ENCODE results near the gene OR6Q1. TPM values are rescaled to one million over a fixed set of nuclear protein-coding genes. Genes with fewer than 3 reads are reported as not detected.

OR6Q1 gene
- total and polyA plus RNA-seq, 2 of the 13 experiments (the other 11 are each of a cell fraction or from before 2014, with no cell fraction given), result not detected

GRCh38 chr11:58023435-58023931 is 7.3 kb upstream of the OR6Q1 start, which contains the start of gene OR9Q1:
TSS of gene OR9Q1 (plus strand) at chr11:58023881. CDS start at chr11:58179445, 155,564 bp downstream.
- peaks cover 34% of the 10 kb centered on the region for H3K4me1 ChIP-seq (ENCODE audit: insufficient read depth, low read length)
- no peak within 1 kb of the TSS for H3K27ac ChIP-seq (ENCODE audit: extremely low read length, insufficient read depth, low read length)
- H3K36me3 ChIP-seq (replicated peaks in 1 of 2; ENCODE audit: control insufficient read depth in 1 of 2, insufficient read depth in 2 of 2, low read length in 2 of 2), result no peaks in the 10 kb centered on the region
- H3K4me2 ChIP-seq (ENCODE audit: low read depth, low read length), result peak within 1 kb of the TSS; percentile 14; the same call in 1 of the 2 replicates
- no peak for FAIRE-seq
- no peak within 1 kb of the TSS for H2AFZ ChIP-seq (ENCODE audit: low read length)
- H3K4me3 ChIP-seq (replicated peaks in 1 of 3; ENCODE audit: insufficient read depth in 1 of 3, low read depth in 2 of 3, low read length in 3 of 3), result no peak within 1 kb of the TSS
- no peaks in the 10 kb centered on the region for H3K27me3 ChIP-seq (ENCODE audit: control insufficient read depth in 1 of 2, insufficient read depth in 2 of 2, low read length in 2 of 2)
- H3K79me2 ChIP-seq (ENCODE audit: insufficient read depth, low read length), result no peaks in the 10 kb centered on the region
- in situ Hi-C loops (cut with HindIII; ENCODE audit: extremely low pct_ligation_motif_present, low pct_unique_long_range_greater_than_20kb) (no loop called here), intact Hi-C loops (cut with micrococcal nuclease; ENCODE audit: unreplicated experiment) (no loop called here)
- H3K9me3 ChIP-seq (ENCODE audit: low read length), result no peaks in the 10 kb centered on the region
- H4K20me1 ChIP-seq (ENCODE audit: insufficient read depth, low read length), result no peaks in the 10 kb centered on the region
- ChIA-PET POLR2A (no interaction called here), CTCF (ENCODE audit: low intra/inter-chr PET ratio, low total read pairs) (no interaction called here)
- no peak for ATAC-seq
- 73% methylated on average over 5 of the region's 5 CpGs for WGBS (ENCODE audit: low lambda C conversion rate)
- no peak within 1 kb of the TSS for H3K9ac ChIP-seq (ENCODE audit: insufficient read depth, low read depth, low read length)
- BruUV-seq (replicated peaks), result no TSS peak
- DNase-seq (ENCODE audit: low spot score), result no peak
- TF ChIP-seq RBM22 (optimal IDR thresholded peaks at IDR 0.05; ENCODE audit: low read length) (no peak), ARHGAP35 (CRISPR knock-in tag; IDR thresholded peaks at IDR 0.05; ENCODE audit: borderline replicate concordance) (no peak), ZNF766 (CRISPR knock-in tag; IDR thresholded peaks at IDR 0.05; ENCODE audit: borderline replicate concordance) (no peak), ZSCAN31 (CRISPR knock-in tag; IDR thresholded peaks at IDR 0.05; ENCODE audit: low read depth) (no peak), CBFB (CRISPR knock-in tag; IDR thresholded peaks at IDR 0.05) (no peak), MTA3 (CRISPR knock-in tag; IDR thresholded peaks at IDR 0.05) (no peak), ZNF337 (CRISPR knock-in tag; IDR thresholded peaks at IDR 0.05; ENCODE audit: borderline replicate concordance, low read depth) (no peak), MYNN (CRISPR knock-in tag; IDR thresholded peaks at IDR 0.05; ENCODE audit: low read depth) (no peak), ZC3H4 (CRISPR knock-in tag; IDR thresholded peaks at IDR 0.05; ENCODE audit: borderline replicate concordance) (no peak), TFDP1 (CRISPR knock-in tag; IDR thresholded peaks at IDR 0.05; ENCODE audit: borderline replicate concordance) (no peak), ZNF468 (CRISPR knock-in tag; IDR thresholded peaks at IDR 0.05) (no peak)
- TF ChIP-seq, protein P1, sequence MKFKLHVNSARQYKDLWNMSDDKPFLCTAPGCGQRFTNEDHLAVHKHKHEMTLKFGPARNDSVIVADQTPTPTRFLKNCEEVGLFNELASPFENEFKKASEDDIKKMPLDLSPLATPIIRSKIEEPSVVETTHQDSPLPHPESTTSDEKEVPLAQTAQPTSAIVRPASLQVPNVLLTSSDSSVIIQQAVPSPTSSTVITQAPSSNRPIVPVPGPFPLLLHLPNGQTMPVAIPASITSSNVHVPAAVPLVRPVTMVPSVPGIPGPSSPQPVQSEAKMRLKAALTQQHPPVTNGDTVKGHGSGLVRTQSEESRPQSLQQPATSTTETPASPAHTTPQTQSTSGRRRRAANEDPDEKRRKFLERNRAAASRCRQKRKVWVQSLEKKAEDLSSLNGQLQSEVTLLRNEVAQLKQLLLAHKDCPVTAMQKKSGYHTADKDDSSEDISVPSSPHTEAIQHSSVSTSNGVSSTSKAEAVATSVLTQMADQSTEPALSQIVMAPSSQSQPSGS (CRISPR knock-in tag; IDR thresholded peaks at IDR 0.05), result no peak
- TF ChIP-seq, protein P2, sequence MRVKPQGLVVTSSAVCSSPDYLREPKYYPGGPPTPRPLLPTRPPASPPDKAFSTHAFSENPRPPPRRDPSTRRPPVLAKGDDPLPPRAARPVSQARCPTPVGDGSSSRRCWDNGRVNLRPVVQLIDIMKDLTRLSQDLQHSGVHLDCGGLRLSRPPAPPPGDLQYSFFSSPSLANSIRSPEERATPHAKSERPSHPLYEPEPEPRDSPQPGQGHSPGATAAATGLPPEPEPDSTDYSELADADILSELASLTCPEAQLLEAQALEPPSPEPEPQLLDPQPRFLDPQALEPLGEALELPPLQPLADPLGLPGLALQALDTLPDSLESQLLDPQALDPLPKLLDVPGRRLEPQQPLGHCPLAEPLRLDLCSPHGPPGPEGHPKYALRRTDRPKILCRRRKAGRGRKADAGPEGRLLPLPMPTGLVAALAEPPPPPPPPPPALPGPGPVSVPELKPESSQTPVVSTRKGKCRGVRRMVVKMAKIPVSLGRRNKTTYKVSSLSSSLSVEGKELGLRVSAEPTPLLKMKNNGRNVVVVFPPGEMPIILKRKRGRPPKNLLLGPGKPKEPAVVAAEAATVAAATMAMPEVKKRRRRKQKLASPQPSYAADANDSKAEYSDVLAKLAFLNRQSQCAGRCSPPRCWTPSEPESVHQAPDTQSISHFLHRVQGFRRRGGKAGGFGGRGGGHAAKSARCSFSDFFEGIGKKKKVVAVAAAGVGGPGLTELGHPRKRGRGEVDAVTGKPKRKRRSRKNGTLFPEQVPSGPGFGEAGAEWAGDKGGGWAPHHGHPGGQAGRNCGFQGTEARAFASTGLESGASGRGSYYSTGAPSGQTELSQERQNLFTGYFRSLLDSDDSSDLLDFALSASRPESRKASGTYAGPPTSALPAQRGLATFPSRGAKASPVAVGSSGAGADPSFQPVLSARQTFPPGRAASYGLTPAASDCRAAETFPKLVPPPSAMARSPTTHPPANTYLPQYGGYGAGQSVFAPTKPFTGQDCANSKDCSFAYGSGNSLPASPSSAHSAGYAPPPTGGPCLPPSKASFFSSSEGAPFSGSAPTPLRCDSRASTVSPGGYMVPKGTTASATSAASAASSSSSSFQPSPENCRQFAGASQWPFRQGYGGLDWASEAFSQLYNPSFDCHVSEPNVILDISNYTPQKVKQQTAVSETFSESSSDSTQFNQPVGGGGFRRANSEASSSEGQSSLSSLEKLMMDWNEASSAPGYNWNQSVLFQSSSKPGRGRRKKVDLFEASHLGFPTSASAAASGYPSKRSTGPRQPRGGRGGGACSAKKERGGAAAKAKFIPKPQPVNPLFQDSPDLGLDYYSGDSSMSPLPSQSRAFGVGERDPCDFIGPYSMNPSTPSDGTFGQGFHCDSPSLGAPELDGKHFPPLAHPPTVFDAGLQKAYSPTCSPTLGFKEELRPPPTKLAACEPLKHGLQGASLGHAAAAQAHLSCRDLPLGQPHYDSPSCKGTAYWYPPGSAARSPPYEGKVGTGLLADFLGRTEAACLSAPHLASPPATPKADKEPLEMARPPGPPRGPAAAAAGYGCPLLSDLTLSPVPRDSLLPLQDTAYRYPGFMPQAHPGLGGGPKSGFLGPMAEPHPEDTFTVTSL (CRISPR knock-in tag; IDR thresholded peaks at IDR 0.05; ENCODE audit: borderline replicate concordance), result no peak
- TF ChIP-seq, protein P3, sequence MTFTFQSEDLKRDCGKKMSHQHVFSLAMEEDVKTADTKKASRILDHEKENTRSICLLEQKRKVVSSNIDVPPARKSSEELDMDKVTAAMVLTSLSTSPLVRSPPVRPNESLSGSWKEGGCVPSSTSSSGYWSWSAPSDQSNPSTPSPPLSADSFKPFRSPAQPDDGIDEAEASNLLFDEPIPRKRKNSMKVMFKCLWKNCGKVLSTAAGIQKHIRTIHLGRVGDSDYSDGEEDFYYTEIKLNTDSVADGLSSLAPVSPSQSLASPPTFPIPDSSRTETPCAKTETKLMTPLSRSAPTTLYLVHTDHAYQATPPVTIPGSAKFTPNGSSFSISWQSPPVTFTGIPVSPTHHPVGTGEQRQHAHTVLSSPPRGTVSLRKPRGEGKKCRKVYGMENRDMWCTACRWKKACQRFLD (CRISPR knock-in tag; IDR thresholded peaks at IDR 0.05; ENCODE audit: borderline replicate concordance), result no peak
